Natural killer cell (primary cell): ENCODE results near the gene SLC2A11. TPM values are rescaled to one million over a fixed set of nuclear protein-coding genes. Genes with fewer than 3 reads are reported as not detected.

Source experiments
- ATAC-seq, 3 donors: fragments of 150-1000 bp in 2 of 3; fragments of 200-7000 bp in 1 of 3; cut with Tn5 transposase; 1 replicate in 1 of 3; 2 replicates in 2 of 3; pipeline ENCODE4 v1.10.0; 2021; ENCODE audit warnings: mild to moderate bottlenecking in 2 of 3, moderate library complexity in 2 of 3
- DNase-seq, 2 donors: peaks; one replicate each; pipeline versions ENCODE4 v3.0.0 to v3.0.0-alpha.2; 2013 to 2021; ENCODE audit warnings: mixed read lengths in 1 of 2
- H3K27ac ChIP-seq: one replicate; pipeline ENCODE4 v1.5.1; 2013; ENCODE audit warnings: mild to moderate bottlenecking, low read length
- H3K27me3 ChIP-seq: one replicate; pipeline ENCODE4 v1.6.1; 2013; ENCODE audit warnings: low read length; ENCODE audit not compliant: control insufficient read depth, insufficient read depth
- H3K36me3 ChIP-seq: one replicate; pipeline ENCODE4 v1.6.1; 2013; ENCODE audit warnings: low read length; ENCODE audit not compliant: control insufficient read depth, insufficient read depth
- H3K4me1 ChIP-seq: one replicate; pipeline ENCODE4 v1.6.1; 2013; ENCODE audit warnings: low read length; ENCODE audit not compliant: control insufficient read depth, insufficient read depth
- H3K4me3 ChIP-seq: one replicate; pipeline ENCODE4 v1.5.1; 2013; ENCODE audit warnings: low read length
- H3K9me3 ChIP-seq: one replicate; pipeline ENCODE4 v1.6.1; 2013; ENCODE audit warnings: low read length; ENCODE audit not compliant: control insufficient read depth, insufficient read depth
- H3K27ac Mint-ChIP-seq, 2 donors: one replicate each; pipeline ENCODE4 v1.8.0; 2022; ENCODE audit warnings: mild to moderate bottlenecking in 2 of 2, mixed read lengths in 2 of 2, moderate library complexity in 1 of 2
- H3K27me3 Mint-ChIP-seq, 2 donors: one replicate each; pipeline ENCODE4 v1.8.0; 2022; ENCODE audit warnings: low read depth in 2 of 2, mixed read lengths in 2 of 2
- H3K36me3 Mint-ChIP-seq: one replicate; pipeline ENCODE4 v1.8.0; 2022; ENCODE audit warnings: mixed read lengths
- H3K4me1 Mint-ChIP-seq, 2 donors: one replicate each; pipeline ENCODE4 v1.8.0; 2022; ENCODE audit warnings: mixed read lengths in 2 of 2
- H3K4me3 Mint-ChIP-seq: one replicate; pipeline ENCODE4 v1.8.0; 2022; ENCODE audit warnings: mild to moderate bottlenecking, moderate library complexity, mixed read lengths
- H3K9me3 Mint-ChIP-seq, 2 donors: one replicate each; pipeline ENCODE4 v1.8.0; 2022; ENCODE audit warnings: mixed read lengths in 2 of 2
- CTCF ChIP-seq: fragments of 200-600 bp; IDR thresholded peaks from one replicate; pipeline ENCODE4 v1.8.0; 2022; ENCODE audit warnings: antibody characterized with exemption
- WGBS: methylation state at CpG from one replicate; pipeline ENCODE4 v1.1.7; 2013; ENCODE audit warnings: missing lambda C conversion rate; ENCODE audit not compliant: insufficient coverage; 5-methylcytosine and 5-hydroxymethylcytosine counted together
- intact Hi-C: fragments of 100-400 bp; cut with micrococcal nuclease; formaldehyde crosslinking; loops from one replicate; pipeline ENCODE4 v1.14.2; 2022
- total RNA-seq, 4 donors: library from RNA; stranded (reverse); fragments of 120-200 nt in 1 of 4; gene quantifications; one replicate each; pipeline versions ENCODE4 v1.2.3 to v1.2.4, GENCODE V29; 2013 to 2022

The SLC2A11 gene
- total RNA-seq, 3 donors from 2014 or later (not counting 1 experiment from before 2014, with no cell fraction given) = 9.2 to 14.1 (median 11.8) TPM

GRCh38 chr22:23827351-23827995 is 30.2 kb upstream of the SLC2A11 start:
- H3K4me3 Mint-ChIP-seq = no peak overlapping the region
- Histone ChIP-seq H3K4me3 (no peak overlapping the region), H3K4me1 (no peaks in the 10 kb centered on the region), H3K27me3 (no peaks in the 10 kb centered on the region), H3K36me3 (peaks cover 78% of the 10 kb centered on the region), H3K9me3 (no peaks in the 10 kb centered on the region), H3K27ac (no peak overlapping the region)
- intact Hi-C loops = no loop called here
- no peaks in the 10 kb centered on the region for H3K9me3 Mint-ChIP-seq
- TF ChIP-seq CTCF = no peak
- DNase-seq (no peak), ATAC-seq (no peak)
- 95% methylated on average over 11 of the region's 11 CpGs for WGBS
- H3K36me3 Mint-ChIP-seq = peaks cover 7% of the 10 kb centered on the region
- H3K27ac Mint-ChIP-seq = no peak overlapping the region
- peaks cover 13 to 14% of the 10 kb centered on the region in 2 donors for H3K4me1 Mint-ChIP-seq
- H3K27me3 Mint-ChIP-seq = no peaks in the 10 kb centered on the region

GRCh38 chr22:23828800-23829680 is 28.6 kb upstream of the SLC2A11 start:
- Mint-ChIP-seq H3K27me3 (no peaks in the 10 kb centered on the region), H3K27ac (peak overlapping the region in 1 of 2 donors; percentile 73), H3K4me3 (no peak overlapping the region), H3K4me1 (peaks cover 10 to 14% of the 10 kb centered on the region in 2 donors), H3K36me3 (peaks cover under 1% of the 10 kb centered on the region), H3K9me3 (no peaks in the 10 kb centered on the region)
- H3K4me3 ChIP-seq = no peak overlapping the region
- TF ChIP-seq CTCF = no peak
- no peaks in the 10 kb centered on the region for H3K9me3 ChIP-seq
- no peaks in the 10 kb centered on the region for H3K27me3 ChIP-seq
- no peak overlapping the region for H3K27ac ChIP-seq
- ATAC-seq (peak in 1 of 3 donors; percentile 10), DNase-seq (no peak)
- no peaks in the 10 kb centered on the region for H3K4me1 ChIP-seq
- H3K36me3 ChIP-seq = peaks cover 70% of the 10 kb centered on the region
- 95% methylated on average over 9 of the region's 10 CpGs for WGBS
- intact Hi-C loops = no loop called here

- Histone ChIP-seq H3K4me3 (no peak overlapping the region), H3K9me3 (no peaks in the 10 kb centered on the region), H3K36me3 (peaks cover 65% of the 10 kb centered on the region), H3K27ac (no peak overlapping the region), H3K4me1 (no peaks in the 10 kb centered on the region), H3K27me3 (no peaks in the 10 kb centered on the region)
- DNase-seq (no peak), ATAC-seq (no peak)
- Mint-ChIP-seq H3K36me3 (no peaks in the 10 kb centered on the region), H3K9me3 (no peaks in the 10 kb centered on the region), H3K4me3 (no peak overlapping the region), H3K4me1 (peaks cover 10 to 14% of the 10 kb centered on the region in 2 donors), H3K27me3 (no peaks in the 10 kb centered on the region), H3K27ac (peak overlapping the region in 1 of 2 donors; percentile 5)
- no peak for TF ChIP-seq CTCF
- intact Hi-C loops = no loop called here
- 68% methylated on average over 6 of the region's 7 CpGs for WGBS
Measured at GRCh38 chr22:23829845-23830372, 27.8 kb upstream of the SLC2A11 start.
